Measurements from ENCODE around the gene RAB37. TPM values are rescaled to one million over a fixed set of nuclear protein-coding genes. Genes with fewer than 3 reads are reported as not detected.

Gene RAB37
- total and polyA plus RNA-seq, 9 of the 15 experiments (the other 6 are each of a cell fraction or from before 2014, with no cell fraction given): 0.03 to 0.27 (median 0.11) TPM; not detected in 4

- TF ChIP-seq USF1 (CRISPR knock-in tag; IDR thresholded peaks at IDR 0.05) (no peak), ADNP (tag; IDR thresholded peaks at IDR 0.05) (0 out of 2 replicates have a peak, but pooled peaks have one; percentile 35), PTRF (tag; IDR thresholded peaks at IDR 0.05) (no peak), ETV1 (tag; conservative IDR thresholded peaks at IDR 0.05; ENCODE audit: low read depth) (no peak), NFE2 (IDR thresholded peaks at IDR 0.05; ENCODE audit: low read depth) (no peak), CHD1 (IDR thresholded peaks at IDR 0.05; ENCODE audit: low read length) (no peak), ESRRA (IDR thresholded peaks at IDR 0.05; ENCODE audit: borderline replicate concordance, low read depth) (peak; percentile 38; the same call in 1 of the 2 replicates), GTF2B (IDR thresholded peaks at IDR 0.05; ENCODE audit: extremely low read depth, insufficient read length) (no peak), RBM25 (IDR thresholded peaks at IDR 0.05; ENCODE audit: low read depth, low read length, severe bottlenecking) (peak; percentile 82), THRAP3 (IDR thresholded peaks at IDR 0.05; ENCODE audit: borderline replicate concordance) (no peak), U2AF2 (optimal IDR thresholded peaks at IDR 0.05; ENCODE audit: low read depth, low read length) (no peak), ETS2 (tag; IDR thresholded peaks at IDR 0.05; ENCODE audit: borderline replicate concordance, poor library complexity, severe bottlenecking) (no peak), PHF20 (IDR thresholded peaks at IDR 0.05; ENCODE audit: partially characterized antibody) (no peak), POU5F1 (IDR thresholded peaks at IDR 0.05; ENCODE audit: borderline replicate concordance, low read depth, low read length, partially characterized antibody) (no peak), ZNF764 (CRISPR knock-in tag; IDR thresholded peaks at IDR 0.05; ENCODE audit: low read depth) (no peak), FOSL1 (tag; conservative IDR thresholded peaks at IDR 0.05) (no peak), ZBTB1 (CRISPR knock-in tag; IDR thresholded peaks at IDR 0.05; ENCODE audit: borderline replicate concordance, low read depth) (no peak), ARID3B (CRISPR knock-in tag; IDR thresholded peaks at IDR 0.05; ENCODE audit: borderline replicate concordance) (no peak), JUNB (CRISPR knock-in tag; conservative IDR thresholded peaks at IDR 0.05) (no peak), KDM1A (IDR thresholded peaks at IDR 0.05) (peak in 1 of 2 experiments; percentile 46; a peak in 1 of 4 replicates), E2F8 (IDR thresholded peaks at IDR 0.05; ENCODE audit: low read depth, partially characterized antibody) (no peak)
Measured at GRCh38 chr17:74702116-74702871, 34.8 kb upstream of the RAB37 start (continued).

All from K562 (cell line).